OCI-LY3 (cell line): ENCODE results near the gene KAZN.

Experiments
- EZH2phosphoT487 ChIP-seq: fragments of 200-600 bp; shearing (Covaris generic); IDR thresholded peaks from 2 replicates; pipeline ENCODE4 v1.6.1; 2018; ENCODE audit warnings: antibody characterized with exemption, mixed run types, low read depth
- TF ChIP-seq, protein P1 (sequence below): fragments of 200-600, 300-600 bp; sonication (generic); IDR thresholded peaks from 2 replicates; pipeline ENCODE4 v1.5.1; 2014; ENCODE audit warnings: antibody characterized with exemption, low read length, low read depth

DNA sequence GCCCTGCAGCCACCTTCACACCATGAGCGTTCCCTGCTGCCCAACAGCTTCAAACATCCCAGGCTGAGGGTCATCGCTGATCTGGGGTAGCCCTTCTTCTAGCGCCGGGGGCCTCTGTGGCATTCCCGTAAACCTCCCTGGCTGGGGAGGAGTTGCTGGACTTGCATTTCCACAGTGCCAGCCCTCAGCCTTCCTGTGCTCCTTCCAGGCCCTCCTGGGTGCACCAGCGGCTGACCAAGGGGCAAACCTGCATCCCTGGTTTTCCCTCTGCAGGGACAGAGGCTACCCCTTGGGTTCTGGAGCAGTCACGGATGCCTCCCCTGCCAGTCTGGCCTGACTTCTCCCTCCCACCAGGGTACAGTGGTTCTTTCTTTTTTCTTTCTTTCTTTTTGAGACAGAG lies 336.4 kb downstream of the KAZN start:
- TF ChIP-seq, protein P1, sequence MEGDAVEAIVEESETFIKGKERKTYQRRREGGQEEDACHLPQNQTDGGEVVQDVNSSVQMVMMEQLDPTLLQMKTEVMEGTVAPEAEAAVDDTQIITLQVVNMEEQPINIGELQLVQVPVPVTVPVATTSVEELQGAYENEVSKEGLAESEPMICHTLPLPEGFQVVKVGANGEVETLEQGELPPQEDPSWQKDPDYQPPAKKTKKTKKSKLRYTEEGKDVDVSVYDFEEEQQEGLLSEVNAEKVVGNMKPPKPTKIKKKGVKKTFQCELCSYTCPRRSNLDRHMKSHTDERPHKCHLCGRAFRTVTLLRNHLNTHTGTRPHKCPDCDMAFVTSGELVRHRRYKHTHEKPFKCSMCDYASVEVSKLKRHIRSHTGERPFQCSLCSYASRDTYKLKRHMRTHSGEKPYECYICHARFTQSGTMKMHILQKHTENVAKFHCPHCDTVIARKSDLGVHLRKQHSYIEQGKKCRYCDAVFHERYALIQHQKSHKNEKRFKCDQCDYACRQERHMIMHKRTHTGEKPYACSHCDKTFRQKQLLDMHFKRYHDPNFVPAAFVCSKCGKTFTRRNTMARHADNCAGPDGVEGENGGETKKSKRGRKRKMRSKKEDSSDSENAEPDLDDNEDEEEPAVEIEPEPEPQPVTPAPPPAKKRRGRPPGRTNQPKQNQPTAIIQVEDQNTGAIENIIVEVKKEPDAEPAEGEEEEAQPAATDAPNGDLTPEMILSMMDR = no peak
- TF ChIP-seq EZH2phosphoT487 = no peak
